Endothelial cell of umbilical vein (primary cell): Measurements from ENCODE around the gene NFYA. TPM values are rescaled to one million over a fixed set of nuclear protein-coding genes. Genes with fewer than 3 reads are reported as not detected.

Source experiments
- BruUV-seq: library from RNA; stranded (reverse); fragments of 400-500 nt; replicated peaks from 2 replicates; lab custom pipeline; 2021; lab: Mats Ljungman, UMichigan
- CTCF ChIA-PET: fragments of 300-600, 350-600 bp; sonication (Branson Sonifier 250); formaldehyde crosslinking; loops from one replicate; lab custom pipeline; 2021; ENCODE audit warnings: antibody characterized with exemption, inconsistent platforms; lab: Charles Lee
- POLR2A ChIA-PET: fragments of 300-600, 350-600 bp; sonication (Branson Sonifier 250); formaldehyde crosslinking; loops from one replicate; lab custom pipeline; 2021; ENCODE audit warnings: antibody characterized with exemption, inconsistent platforms; lab: Charles Lee
- DNase-seq: peaks from one replicate; pipeline ENCODE4 v3.0.0-alpha.2; 2011; ENCODE audit warnings: low read depth, low spot score
- FAIRE-seq: peaks from 2 replicates; lab custom pipeline; 2011; peaks lifted over from hg19 to GRCh38; lab: Jason Lieb, UNC
- H2AFZ ChIP-seq: 2 replicates; pipeline ENCODE4 v1.6.0; 2012; ENCODE audit warnings: low read depth, low read length, control low read depth, inconsistent platforms
- H3K27ac ChIP-seq: 2 replicates; pipeline ENCODE4 v1.5.1; 2011; ENCODE audit warnings: low read depth, mild to moderate bottlenecking, control low read depth, low read length, moderate library complexity; ENCODE audit not compliant: insufficient read depth
- H3K27me3 ChIP-seq, 2 experiments: 2 replicates each; pipeline versions ENCODE4 v1.6.0 to v1.6.1; 2011; ENCODE audit warnings: low read length in 2 of 2, mixed read lengths in 1 of 2; ENCODE audit not compliant: control insufficient read depth in 2 of 2, insufficient read depth in 2 of 2
- H3K36me3 ChIP-seq, 2 experiments: 2 replicates in 1 of 2; 3 replicates in 1 of 2; pipeline ENCODE4 v1.5.1; 2011; ENCODE audit warnings: low read length in 2 of 2, mild to moderate bottlenecking in 1 of 2, moderate library complexity in 1 of 2; ENCODE audit not compliant: control insufficient read depth in 2 of 2, insufficient read depth in 2 of 2; ENCODE audit errors: extremely low read depth in 1 of 2
- H3K4me1 ChIP-seq: 3 replicates; pipeline ENCODE4 v1.5.1; 2011; ENCODE audit warnings: mild to moderate bottlenecking, low read length; ENCODE audit not compliant: control insufficient read depth, insufficient read depth; ENCODE audit errors: extremely low read depth
- H3K4me2 ChIP-seq: 2 replicates; pipeline ENCODE4 v1.6.1; 2011; ENCODE audit warnings: low read length, control low read depth, mixed read lengths; ENCODE audit not compliant: insufficient read depth
- H3K4me3 ChIP-seq, 3 experiments: fragments of 200-600 bp in 1 of 3; sonication (generic), shearing (Covaris generic) in 1 of 3; replicated peaks in 1 of 3; 2 replicates each; pipeline ENCODE4 v1.5.1; 2011 to 2016; ENCODE audit warnings: control low read depth in 3 of 3, low read length in 3 of 3, mild to moderate bottlenecking in 2 of 3, inconsistent platforms in 1 of 3, low read depth in 1 of 3, moderate library complexity in 1 of 3; ENCODE audit not compliant: insufficient read depth in 1 of 3
- H3K79me2 ChIP-seq: 2 replicates; pipeline ENCODE4 v1.6.0; 2012; ENCODE audit warnings: low read length, inconsistent platforms; ENCODE audit not compliant: control insufficient read depth, insufficient read depth
- H3K9ac ChIP-seq: replicated peaks from 2 replicates; pipeline ENCODE3; 2011; ENCODE audit warnings: low read length, control low read depth; ENCODE audit not compliant: insufficient read depth; ENCODE audit errors: extremely low read depth
- H3K9me1 ChIP-seq: replicated peaks from 3 replicates; pipeline ENCODE4 v1.6.0; 2011; ENCODE audit warnings: mild to moderate bottlenecking, low read length; ENCODE audit not compliant: control insufficient read depth, insufficient read depth; ENCODE audit errors: extremely low read depth
- H3K9me3 ChIP-seq: replicated peaks from 2 replicates; pipeline ENCODE4 v1.5.1; 2012; ENCODE audit warnings: low read length, inconsistent platforms; ENCODE audit not compliant: control insufficient read depth, insufficient read depth
- H4K20me1 ChIP-seq: replicated peaks from 2 replicates; pipeline ENCODE3; 2011; ENCODE audit warnings: mild to moderate bottlenecking, low read length; ENCODE audit not compliant: control insufficient read depth, insufficient read depth; ENCODE audit errors: extremely low read depth
- EZH2 ChIP-seq: IDR thresholded peaks from 2 replicates; pipeline ENCODE4 v1.6.1; 2012; ENCODE audit warnings: borderline replicate concordance, low read depth, mild to moderate bottlenecking, moderate library complexity, low read length, inconsistent platforms; ENCODE audit not compliant: severe bottlenecking
- FOS ChIP-seq: IDR thresholded peaks from 2 replicates; pipeline ENCODE4 v1.6.1; 2011; ENCODE audit warnings: mild to moderate bottlenecking, low read length, moderate library complexity, borderline replicate concordance; ENCODE audit not compliant: insufficient read depth
- GATA2 ChIP-seq: IDR thresholded peaks from 2 replicates; pipeline ENCODE4 v1.7.0; 2011; ENCODE audit warnings: low read depth, mild to moderate bottlenecking, moderate library complexity, mixed read lengths, low read length; ENCODE audit not compliant: insufficient read length, insufficient read depth
- JUN ChIP-seq: IDR thresholded peaks from 2 replicates; pipeline ENCODE4 v1.6.1; 2011; ENCODE audit warnings: borderline replicate concordance, low read depth; ENCODE audit not compliant: insufficient read length, insufficient read depth
- MAX ChIP-seq: IDR thresholded peaks from 2 replicates; pipeline ENCODE4 v1.6.1; 2011; ENCODE audit not compliant: insufficient read depth, insufficient read length
- MYC ChIP-seq: IDR thresholded peaks from one replicate; pipeline ENCODE4 v1.6.1; 2011; ENCODE audit warnings: mild to moderate bottlenecking, low read depth, low read length
- POLR2A ChIP-seq: IDR thresholded peaks from 2 replicates; pipeline ENCODE4 v1.6.1; 2012; ENCODE audit warnings: low read depth, mild to moderate bottlenecking, control low read depth, low read length
- POLR2AphosphoS5 ChIP-seq: IDR thresholded peaks from 2 replicates; pipeline ENCODE4 v1.6.1; 2012; ENCODE audit warnings: low read depth, mild to moderate bottlenecking, control low read depth, low read length, moderate library complexity; ENCODE audit not compliant: insufficient read depth
- dilution Hi-C: fragments of 300-500 bp; cut with MboI; formaldehyde crosslinking; loops from one replicate; pipeline ENCODE4 v1.15.0; 2019; ENCODE audit warnings: low sequenced_read_pairs; ENCODE audit not compliant: extremely low pct_ligation_motif_present
- intact Hi-C: fragments of 100-400 bp; cut with micrococcal nuclease; formaldehyde crosslinking; loops from one replicate; pipeline ENCODE4 v1.10.0; 2022
- polyA plus RNA-seq, 4 experiments: library from polyadenylated mRNA; depleted of rRNA in 3 of 4; stranded (reverse) in 3 of 4; unstranded in 1 of 4; fragments of >200 nt; gene quantifications; 2 replicates each; pipeline versions ENCODE4 v1.2.1 to v1.2.3, GENCODE V29; 2011 to 2012; ENCODE audit warnings: missing spikeins in 1 of 4
- total RNA-seq: library from RNA; stranded (reverse); gene quantifications from 2 replicates; pipeline ENCODE4 v1.2.3, GENCODE V29; 2021
- TF ChIP-seq, protein P1 (sequence below), 2 donors: IDR thresholded peaks; 1 replicate in 1 of 2; 2 replicates in 1 of 2; pipeline ENCODE4 v1.5.1; 2011; ENCODE audit warnings: low read length in 2 of 2, mild to moderate bottlenecking in 2 of 2, moderate library complexity in 2 of 2, control low read depth in 1 of 2, inconsistent platforms in 1 of 2, low read depth in 1 of 2; ENCODE audit not compliant: insufficient read depth in 1 of 2; ENCODE audit errors: extremely low read depth in 1 of 2

The NFYA gene
- total and polyA plus RNA-seq, 2 donors (not counting 3 experiments of a cell fraction or from before 2014, with no cell fraction given), result 13.1 to 29.0 TPM

GRCh38 chr6:41077536-41077935 lies 4.8 kb downstream of the NFYA start:
- FAIRE-seq, result no peak
- CTCF ChIA-PET, result interaction anchor here (1.6 kb wide), 1 partner anchor 11 kb away, joined by 5 read pairs; no protein-coding TSS in a partner anchor
- DNase-seq, result no peak
- H3K4me3 ChIP-seq, result no peak overlapping the region
- no peak overlapping the region for H3K9ac ChIP-seq
- H3K27me3 ChIP-seq, result no peaks in the 10 kb centered on the region
- peaks cover 5 to 11% of the 10 kb centered on the region in 2 experiments for H3K36me3 ChIP-seq
- H2AFZ ChIP-seq, result no peak overlapping the region
- no peaks in the 10 kb centered on the region for H3K9me1 ChIP-seq
- H3K4me2 ChIP-seq, result no peak overlapping the region
- H4K20me1 ChIP-seq, result peaks cover 3% of the 10 kb centered on the region
- TF ChIP-seq GATA2 (no peak), POLR2AphosphoS5 (no peak), MYC (no peak), FOS (no peak), POLR2A (no peak), JUN (no peak), EZH2 (no peak), MAX (no peak)
- TF ChIP-seq, protein P1, sequence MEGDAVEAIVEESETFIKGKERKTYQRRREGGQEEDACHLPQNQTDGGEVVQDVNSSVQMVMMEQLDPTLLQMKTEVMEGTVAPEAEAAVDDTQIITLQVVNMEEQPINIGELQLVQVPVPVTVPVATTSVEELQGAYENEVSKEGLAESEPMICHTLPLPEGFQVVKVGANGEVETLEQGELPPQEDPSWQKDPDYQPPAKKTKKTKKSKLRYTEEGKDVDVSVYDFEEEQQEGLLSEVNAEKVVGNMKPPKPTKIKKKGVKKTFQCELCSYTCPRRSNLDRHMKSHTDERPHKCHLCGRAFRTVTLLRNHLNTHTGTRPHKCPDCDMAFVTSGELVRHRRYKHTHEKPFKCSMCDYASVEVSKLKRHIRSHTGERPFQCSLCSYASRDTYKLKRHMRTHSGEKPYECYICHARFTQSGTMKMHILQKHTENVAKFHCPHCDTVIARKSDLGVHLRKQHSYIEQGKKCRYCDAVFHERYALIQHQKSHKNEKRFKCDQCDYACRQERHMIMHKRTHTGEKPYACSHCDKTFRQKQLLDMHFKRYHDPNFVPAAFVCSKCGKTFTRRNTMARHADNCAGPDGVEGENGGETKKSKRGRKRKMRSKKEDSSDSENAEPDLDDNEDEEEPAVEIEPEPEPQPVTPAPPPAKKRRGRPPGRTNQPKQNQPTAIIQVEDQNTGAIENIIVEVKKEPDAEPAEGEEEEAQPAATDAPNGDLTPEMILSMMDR (IDR thresholded peaks at IDR 0.05; ENCODE audit: extremely low read depth in 1 of 2, insufficient read depth in 1 of 2, low read depth in 1 of 2, low read length in 2 of 2), result no peak
- no peaks in the 10 kb centered on the region for H3K9me3 ChIP-seq
- intact Hi-C loops (no loop called here), dilution Hi-C loops (no loop called here)
- BruUV-seq, result no TSS peak
- no peak overlapping the region for H3K27ac ChIP-seq
- POLR2A ChIA-PET, result no interaction called here
- peaks cover 23% of the 10 kb centered on the region for H3K4me1 ChIP-seq
- H3K79me2 ChIP-seq, result peaks cover 81% of the 10 kb centered on the region
